SHP77 (cell line): ENCODE results near the gene DMRTA1.
"Not testable (repeated sequence)": the region's sequence is repeated elsewhere in the genome, so short reads cannot be mapped to it uniquely, and the experiment has no call there.

Source experiments
- DNase-seq, 2 experiments: peaks; one replicate each; lab custom pipeline; 2025; lab: John Stamatoyannopoulos, UW

Gene DMRTA1, protein sequence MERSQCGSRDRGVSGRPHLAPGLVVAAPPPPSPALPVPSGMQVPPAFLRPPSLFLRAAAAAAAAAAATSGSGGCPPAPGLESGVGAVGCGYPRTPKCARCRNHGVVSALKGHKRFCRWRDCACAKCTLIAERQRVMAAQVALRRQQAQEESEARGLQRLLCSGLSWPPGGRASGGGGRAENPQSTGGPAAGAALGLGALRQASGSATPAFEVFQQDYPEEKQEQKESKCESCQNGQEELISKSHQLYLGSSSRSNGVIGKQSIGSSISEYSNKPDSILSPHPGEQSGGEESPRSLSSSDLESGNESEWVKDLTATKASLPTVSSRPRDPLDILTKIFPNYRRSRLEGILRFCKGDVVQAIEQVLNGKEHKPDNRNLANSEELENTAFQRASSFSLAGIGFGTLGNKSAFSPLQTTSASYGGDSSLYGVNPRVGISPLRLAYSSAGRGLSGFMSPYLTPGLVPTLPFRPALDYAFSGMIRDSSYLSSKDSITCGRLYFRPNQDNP

DNA sequence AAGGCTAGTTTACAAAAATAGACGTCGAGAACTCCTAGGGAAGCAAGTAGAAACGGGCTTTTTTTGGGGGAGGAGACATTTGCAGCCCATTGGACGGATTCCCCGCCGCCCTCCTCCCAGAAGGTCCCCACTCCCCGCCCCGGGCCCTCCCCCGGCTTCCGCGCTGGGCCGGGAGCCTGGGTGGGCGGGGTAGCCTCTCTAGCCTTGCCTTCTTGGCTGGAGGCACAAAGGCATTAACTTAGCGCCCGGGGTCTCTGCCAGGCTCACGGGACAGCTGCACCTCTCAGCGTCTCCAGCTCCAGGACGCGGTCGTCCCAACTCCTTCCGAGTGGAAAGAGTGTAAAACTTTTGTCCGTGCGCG lies at the start of gene DMRTA1:
Gene DMRTA1, plus strand, starts transcription at position 236 of the 361 bp plus-strand sequence. CDS start 242 bp downstream, outside the sequence.
- DNase-seq: peak; percentile 39 to 72

DNA sequence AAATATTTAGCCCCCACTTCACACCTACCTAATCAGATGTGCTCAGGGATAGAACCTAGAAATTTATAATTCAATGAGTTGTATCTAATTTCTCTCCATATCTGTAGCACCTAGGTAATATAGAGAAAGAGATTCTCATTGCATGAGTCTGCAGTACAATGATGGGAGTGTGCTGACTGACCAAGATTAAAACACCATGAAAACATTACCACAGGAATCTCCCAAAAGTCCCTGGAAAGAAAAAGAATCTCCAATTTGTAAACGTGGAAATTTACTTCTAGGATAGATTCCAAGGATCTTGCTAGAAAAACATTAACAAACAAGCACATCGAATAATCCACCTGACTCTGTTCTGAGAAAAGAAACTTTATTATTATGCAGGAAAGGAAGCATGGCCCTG lies 45.0 kb upstream of the DMRTA1 start:
- DNase-seq: no peak

DNA sequence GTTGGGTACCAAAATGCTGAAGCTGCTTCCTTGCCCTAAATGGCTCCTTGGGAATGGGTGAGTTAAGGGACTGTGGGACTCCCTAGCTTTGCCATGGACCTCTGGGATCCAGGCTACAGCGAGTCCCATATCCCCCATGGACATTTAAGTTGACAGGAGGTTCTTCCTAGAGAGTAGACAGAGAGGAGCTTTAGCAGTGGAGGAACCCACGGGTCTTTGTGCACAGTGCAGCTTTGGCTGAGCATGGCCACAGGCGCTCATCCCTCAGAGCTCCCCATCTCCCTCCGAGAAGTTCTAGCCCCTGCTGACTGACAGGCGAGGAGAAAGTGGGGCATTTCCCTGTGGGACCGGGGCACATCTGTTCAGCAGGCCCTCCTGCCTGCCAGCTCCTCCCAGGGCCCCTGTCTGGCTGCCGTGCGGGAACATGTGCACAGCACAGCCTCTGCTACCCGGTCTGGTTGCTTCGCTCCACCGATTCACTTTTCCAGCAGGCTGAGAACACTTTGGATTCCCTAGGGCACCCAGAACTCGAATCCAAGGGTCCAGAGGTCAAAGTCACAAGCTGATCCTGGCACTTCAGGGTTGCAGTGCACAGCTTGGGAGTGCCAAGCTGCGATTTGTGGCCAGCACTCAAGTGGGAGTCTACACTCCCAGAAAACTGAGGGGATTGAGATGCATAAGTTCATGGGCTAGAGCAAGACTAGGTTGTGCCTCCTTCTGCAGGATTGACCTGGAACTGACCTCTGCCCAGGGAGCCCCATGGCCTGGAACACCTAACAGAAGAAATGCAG lies 40.6 kb upstream of the DMRTA1 start:
- DNase-seq: no peak

DNA sequence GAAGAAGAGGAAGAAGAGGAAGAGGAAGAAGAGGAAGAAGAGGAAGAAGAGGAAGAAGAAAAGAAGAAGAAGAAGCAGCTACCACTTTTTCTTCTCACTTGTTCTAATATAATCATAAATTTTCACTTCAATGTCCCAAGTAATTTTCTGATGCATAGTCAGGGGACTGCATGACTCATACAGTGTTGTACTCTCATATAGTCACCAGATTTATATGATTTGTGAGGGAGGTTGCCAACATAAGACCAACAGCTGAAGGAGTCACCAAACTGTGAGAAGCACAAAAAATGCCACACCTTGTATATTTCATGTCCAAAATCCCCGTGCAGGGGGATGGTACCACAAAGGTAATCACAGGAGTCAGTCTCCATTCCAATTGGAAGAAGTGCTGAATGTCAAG lies 32.7 kb upstream of the DMRTA1 start:
- DNase-seq: no peak

DNA sequence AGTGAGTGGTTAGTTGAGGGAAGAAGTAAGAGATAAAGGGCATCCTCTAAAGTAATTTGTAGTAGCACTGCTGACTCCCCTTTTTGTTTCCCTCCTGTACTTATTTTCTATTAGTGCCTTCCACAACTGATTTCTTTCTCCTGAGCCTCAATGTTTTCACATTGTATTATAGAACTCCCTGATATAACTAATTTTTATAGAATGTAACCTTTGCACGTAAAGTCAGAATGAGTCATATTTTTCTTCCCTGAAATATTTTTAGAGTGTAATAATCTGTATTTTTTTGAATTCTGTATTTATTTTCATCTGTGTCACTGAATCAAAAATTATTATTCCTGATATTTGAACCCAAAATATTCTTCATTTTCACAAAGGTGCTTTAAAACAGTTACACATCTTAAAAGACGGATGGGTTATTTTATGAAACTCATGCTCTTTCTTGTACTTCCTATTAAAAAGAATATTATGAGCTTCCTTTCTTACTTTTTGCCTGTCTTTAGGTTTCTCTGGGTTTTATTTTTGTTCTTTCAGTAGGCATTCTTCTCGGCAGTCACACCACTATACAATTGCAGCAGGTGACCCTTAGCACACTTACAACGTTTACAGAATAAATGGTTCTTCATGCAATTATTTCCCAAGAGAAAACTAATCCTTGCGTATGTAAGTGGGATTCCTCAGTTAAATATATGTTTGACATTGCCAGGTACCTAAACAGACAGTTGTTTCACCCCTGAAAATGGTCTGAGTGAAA lies 30.5 kb upstream of the DMRTA1 start:
- no peak for DNase-seq

DNA sequence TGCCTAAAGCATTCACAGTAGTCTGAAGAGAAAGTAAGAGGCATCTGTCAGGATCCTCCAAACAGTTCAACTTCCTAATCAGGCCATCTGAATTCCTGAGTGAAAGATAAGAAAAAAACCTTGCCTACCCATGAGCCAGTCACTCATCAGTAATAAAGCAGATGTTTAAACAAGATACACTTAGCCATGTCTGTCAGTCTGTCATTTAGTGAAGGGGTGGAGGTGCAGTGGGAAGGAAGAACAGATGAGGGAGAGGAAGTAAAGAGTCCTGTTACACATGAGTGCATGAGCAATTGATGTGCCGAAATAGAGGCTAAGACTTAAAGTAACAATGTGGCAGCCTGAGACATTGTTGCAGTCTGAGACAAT lies 29.9 kb upstream of the DMRTA1 start:
- DNase-seq: no peak

DNA sequence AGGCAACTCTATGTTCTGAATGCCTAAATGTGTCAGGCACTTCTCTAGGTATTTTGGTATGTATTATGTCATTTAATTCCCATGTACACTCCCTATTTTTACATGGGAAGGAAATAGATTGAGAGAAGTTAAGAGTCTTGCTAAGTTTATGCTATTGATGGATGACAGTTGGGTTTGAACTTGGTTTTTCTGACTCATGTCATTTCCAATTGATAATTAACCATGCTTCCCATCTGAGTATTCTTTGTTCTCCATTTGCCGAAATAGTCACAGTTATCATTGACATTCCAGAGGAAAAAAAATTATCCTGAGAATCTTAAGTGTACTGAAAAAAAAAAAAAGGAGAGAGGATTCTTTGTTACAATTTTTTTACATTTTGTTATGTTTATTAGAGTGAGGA lies 23.1 kb upstream of the DMRTA1 start:
- DNase-seq: no peak

DNA sequence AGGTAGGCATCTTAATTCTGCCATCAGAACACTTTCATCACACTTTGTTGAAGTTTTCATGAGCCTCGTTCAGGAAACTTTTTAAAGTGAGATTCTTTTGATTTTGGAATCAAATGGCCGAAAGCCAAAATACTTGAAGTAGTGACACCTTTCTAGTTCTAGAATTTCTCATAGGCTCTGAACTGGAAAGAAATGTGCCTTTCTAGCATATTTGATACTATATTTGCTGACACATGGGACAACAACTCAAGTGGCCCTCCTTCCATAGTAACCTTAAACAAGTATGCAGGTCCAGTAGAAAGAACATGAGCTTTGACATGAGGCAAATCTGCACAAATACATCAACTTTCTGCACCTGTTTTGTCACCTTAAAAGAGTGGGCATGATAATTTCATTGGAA lies 22.0 kb upstream of the DMRTA1 start:
- DNase-seq: no peak

DNA sequence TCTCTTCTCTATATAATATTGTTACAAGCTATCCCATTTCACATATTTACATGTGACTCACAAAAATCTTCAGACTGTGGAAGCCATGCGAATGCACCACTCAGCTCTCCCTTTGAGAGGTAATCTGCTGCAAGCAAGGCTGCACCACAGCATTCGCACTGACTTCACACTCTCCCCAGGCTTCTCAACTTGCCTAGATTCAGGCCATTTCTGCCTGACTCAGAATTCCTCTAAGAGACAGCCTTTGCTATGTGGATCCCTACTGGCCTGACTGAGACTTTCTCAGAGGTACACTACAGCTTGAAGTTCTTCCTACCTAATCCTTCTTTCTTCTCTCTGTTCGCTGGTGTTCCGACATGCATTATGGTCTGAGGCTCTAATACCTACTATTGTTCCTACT lies 21.1 kb upstream of the DMRTA1 start:
- DNase-seq: no peak

DNA sequence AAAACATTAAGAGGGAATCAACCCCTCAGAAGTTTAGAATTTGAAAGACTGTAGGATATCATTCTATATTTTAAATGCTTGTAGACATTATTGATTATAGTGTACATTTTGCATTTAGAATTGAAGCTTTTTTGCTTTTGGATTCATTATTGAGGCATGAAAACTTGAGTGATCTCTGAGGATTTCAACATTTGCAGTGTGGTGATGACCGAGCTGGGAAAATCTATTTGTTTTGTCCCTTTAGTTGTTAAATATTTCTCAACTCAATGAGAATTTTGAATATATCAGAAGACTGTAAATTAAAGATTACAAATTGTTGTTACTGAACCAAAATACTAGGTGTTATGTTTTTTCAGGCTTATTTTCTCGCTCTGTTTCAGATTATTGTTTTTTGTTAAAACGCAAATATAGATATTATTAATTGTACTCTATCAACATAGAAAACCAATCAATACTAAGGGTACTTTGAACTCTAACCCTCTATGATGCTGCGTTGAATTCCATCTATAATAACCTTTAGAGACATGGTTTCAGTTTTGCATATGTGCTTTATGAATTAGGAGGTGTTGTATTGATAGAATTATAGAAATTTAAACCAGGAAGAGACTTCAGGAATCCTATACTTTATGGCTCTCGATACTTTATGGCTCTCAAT lies 19.3 kb upstream of the DMRTA1 start:
- DNase-seq: no peak

DNA sequence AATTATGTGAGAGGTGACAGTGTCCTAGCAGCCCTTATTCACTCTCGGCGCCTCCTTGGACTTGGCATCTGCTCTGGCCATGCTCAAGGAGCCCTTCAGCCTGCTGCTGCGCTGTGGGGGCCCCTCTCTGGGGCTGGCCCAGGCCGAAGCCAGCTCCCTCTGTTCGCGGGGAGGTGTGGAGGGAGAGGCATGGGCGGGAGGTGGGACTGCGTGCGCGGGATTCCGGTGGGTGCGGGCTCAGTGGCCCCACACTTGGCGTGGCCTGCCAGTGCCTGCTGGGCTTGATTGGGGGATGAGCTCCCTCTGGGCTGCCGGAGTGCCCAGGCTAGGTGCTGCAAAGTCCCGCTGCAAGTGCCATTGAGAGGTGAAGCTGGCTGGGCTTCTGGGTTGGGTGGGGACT lies 12.9 kb upstream of the DMRTA1 start:
- no peak for DNase-seq

DNA sequence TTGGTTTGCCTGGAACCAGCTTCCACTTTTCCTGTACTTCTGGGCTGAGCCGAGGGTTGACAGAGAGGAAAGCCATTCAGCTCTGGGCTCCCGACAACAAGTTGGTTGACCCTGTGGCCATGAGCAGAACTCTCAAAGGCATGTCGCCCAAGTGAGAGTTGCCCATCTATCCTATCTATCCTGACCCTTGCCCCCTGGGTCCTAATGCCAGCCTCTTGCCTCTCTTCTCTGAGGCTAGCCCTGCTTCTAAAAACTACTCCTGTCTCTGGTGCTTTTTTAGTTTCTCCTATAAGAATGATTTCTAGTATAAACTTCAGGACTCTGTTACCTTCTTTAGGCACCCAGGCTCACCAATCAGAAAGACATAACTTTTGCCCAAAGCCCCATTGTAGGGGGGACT lies 11.4 kb upstream of the DMRTA1 start:
- DNase-seq: not testable (repeated sequence)

DNA sequence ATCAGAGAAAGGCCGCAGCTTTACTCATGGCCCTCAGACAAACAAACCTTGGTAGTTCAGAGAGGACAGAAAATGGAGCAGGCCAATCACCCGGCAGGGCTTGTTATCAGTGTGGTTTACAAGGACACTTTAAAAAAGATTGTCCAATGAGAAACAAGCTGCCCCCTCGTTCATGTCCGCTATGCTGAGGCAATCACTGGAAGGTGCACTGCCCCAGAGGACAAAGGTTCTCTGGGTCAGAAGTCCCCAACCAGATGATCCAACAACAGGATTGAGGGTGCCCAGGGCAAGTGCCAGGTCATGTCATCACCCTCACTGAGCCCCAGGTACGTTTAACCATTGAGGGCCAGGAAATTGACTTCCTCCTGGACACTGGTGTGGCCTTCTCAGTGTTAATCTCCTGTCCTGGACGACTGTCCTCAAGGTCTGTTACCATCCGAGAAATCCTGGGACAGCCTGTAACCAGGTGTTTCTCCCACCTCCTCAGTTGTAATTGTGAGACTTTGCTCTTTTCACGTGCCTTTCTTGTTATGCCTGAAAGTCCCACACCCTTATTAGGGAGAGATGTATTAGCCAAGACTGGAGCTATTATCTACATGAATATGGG lies 9.1 kb upstream of the DMRTA1 start:
- DNase-seq: not testable (repeated sequence)

DNA sequence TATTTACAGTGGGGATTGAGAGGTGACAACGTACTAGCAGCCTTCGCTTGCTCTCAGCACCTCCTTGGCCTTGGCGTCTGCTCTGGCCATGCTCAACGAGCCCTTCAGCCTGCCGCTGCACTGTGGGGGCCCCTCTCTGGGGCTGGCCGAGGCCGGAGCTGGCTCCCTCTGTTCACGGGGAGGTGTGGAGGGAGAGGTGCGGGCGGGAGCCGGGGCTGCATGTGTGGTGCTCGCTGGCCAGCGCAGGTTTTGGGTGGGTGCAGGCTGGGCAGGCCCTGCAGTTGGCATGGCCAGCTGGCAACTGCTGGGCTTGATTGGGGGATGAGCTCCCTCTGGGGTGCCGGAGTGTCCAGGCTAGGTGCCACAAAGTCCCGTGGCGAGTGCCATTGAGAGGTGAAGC lies 5.8 kb upstream of the DMRTA1 start:
- no peak for DNase-seq

DNA sequence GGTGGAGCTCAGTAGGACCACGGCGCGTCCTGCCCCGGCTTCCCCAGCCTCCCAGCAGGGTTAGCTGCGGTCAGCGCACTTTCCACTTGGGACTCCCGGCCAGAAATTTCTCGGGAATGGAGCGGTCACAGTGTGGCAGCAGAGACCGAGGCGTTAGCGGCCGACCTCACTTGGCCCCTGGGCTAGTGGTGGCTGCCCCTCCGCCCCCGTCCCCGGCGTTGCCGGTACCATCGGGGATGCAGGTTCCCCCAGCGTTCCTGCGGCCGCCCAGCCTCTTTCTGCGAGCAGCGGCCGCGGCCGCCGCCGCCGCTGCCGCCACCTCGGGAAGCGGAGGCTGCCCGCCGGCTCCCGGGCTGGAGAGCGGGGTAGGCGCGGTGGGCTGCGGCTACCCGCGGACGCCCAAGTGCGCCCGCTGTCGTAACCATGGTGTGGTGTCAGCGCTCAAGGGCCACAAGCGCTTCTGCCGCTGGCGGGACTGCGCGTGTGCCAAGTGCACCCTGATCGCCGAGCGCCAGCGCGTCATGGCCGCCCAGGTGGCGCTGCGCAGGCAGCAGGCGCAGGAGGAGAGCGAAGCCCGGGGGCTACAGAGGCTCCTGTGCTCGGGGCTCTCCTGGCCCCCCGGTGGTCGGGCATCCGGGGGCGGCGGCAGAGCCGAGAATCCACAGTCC lies 460 bp downstream of the DMRTA1 start:
- peak; percentile 68 to 73 for DNase-seq

DNA sequence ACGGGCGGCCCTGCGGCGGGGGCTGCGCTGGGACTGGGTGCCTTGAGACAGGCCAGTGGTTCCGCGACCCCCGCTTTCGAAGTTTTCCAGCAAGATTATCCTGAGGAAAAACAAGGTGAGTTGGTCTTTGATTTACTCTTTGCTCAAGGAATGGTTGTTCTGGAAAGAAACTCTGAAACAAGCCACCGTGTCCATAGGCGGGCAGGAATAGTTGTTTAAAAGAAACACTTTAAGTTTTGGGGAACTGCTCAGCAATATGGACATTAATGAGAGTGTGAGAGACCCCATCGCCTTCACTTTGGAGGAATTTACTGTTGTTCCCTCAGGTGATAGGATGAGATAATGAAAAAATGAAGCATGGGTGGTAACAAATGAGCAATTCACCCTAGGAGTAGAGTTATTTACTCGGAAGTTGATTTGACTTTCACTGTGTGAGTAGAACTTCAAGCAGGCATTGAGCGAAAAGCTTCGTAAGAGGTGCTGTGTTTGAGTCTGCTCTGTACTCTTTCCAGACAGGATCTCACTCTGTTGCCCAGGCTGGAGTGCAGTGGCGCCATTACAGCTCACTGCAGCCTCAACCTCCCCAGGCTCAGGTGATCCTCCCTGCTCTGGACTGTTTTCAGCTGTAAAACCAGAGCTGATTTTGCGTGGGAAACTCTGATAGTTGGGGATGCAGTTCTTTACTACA lies 1.1 kb downstream of the DMRTA1 start:
- DNase-seq: no peak

DNA sequence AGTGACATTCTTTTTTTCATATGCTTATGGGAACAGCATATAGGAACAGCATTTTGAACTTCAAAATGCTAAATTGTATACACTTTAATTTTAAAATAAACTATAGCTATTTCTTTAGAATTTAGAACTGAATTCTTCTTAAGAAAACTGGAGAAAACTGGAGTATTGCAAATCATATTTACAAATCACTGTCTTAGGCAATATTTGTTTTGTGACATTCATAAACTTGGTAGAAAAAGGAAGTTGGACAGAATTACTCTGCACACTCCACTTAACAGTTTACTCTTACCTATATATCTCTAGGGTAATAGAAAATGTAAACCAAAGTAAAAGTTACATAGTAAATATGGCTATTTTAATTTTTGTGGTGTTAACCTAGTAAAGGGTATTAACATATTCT lies 3.1 kb downstream of the DMRTA1 start:
- DNase-seq: no peak

DNA sequence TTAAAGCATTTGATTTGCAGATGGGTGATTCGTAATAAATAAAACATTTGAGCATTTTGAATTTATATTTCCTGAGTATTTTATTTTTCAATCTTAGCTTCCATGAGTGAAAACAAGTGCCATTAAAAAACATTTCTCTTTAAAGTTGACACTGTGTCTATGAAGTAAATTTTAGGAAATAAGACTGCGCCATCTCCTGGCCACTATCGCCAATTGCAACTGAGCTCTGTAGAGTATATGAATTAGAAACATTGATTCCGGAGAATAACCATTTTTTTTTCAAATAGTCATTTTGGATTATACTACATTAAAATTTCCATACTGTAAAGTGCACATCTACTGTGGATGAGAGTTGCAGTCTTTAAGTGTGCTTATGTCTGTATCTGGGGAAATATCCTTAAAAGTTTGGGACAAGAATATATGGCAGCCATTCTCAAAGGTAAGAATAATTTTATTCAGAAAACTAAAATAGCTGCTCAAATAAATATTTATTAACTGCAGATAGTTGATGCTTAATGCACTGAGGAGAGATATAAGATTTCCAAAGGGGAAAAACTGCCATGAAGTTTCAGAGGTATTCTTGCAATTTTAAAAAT lies 5.9 kb downstream of the DMRTA1 start:
- no peak for DNase-seq

DNA sequence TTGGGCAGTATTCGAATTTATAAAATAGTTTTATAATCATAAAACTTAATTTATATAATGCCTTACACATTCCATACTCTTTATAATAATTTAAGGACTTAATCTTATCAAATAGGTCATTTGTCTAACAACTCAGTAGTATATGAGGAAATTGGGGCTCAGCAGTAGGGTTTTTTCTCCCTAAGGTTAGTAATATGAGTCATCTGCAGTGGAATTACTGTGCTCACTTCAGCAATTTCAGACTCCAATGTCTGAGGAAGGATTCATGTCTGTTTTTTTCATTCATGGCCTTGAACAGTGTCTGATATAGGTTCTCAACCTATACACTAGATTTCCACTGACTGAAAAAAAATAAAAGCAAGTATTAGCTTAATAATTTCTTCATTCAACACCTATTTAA lies 7.4 kb downstream of the DMRTA1 start:
- DNase-seq: no peak

DNA sequence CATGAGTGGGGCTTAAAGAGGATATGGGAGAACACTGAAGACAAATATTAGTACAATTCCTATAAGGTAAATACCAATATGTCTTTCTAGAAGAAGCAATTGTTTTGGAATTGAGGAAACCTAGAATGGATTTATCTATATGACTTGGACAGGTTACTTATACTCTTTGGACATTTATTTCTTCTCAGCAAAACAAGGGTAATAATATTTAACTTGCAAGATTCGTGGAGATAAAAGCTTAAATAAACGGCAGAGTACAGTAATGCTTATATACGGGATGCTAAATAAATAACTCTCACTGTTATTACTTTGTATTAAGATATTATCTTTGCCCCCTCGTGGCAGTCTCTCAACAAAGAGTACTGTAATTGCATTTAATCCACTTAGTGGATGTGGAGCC lies 8.6 kb downstream of the DMRTA1 start:
- DNase-seq: no peak
